Small intestine (tissue), 7 donors: ENCODE results near the gene FNDC5. TPM values are rescaled to one million over a fixed set of nuclear protein-coding genes. Genes with fewer than 3 reads are reported as not detected.

Source experiments
- DNase-seq, 2 donors: peaks; one replicate each; pipeline versions ENCODE4 v3.0.0 to v3.0.0-alpha.2; 2013
- FAIRE-seq: peaks from 2 replicates; lab custom pipeline; 2012; peaks lifted over from hg19 to GRCh38; lab: Jason Lieb, UNC
- H3K27ac ChIP-seq, 3 donors: one replicate each; pipeline ENCODE4 v1.5.1; 2013; ENCODE audit warnings: low read length in 2 of 3, mild to moderate bottlenecking in 2 of 3, control low read depth in 1 of 3, inconsistent platforms in 1 of 3, low read depth in 1 of 3, moderate library complexity in 1 of 3
- H3K27me3 ChIP-seq, 3 donors: one replicate each; pipeline ENCODE4 v1.6.1; 2013; ENCODE audit warnings: low read length in 3 of 3, inconsistent platforms in 1 of 3; ENCODE audit not compliant: control insufficient read depth in 3 of 3, insufficient read depth in 3 of 3
- H3K36me3 ChIP-seq, 3 donors: one replicate each; pipeline ENCODE4 v1.6.1; 2013; ENCODE audit warnings: low read length in 3 of 3, inconsistent platforms in 1 of 3, low read depth in 1 of 3, mild to moderate bottlenecking in 1 of 3, moderate library complexity in 1 of 3; ENCODE audit not compliant: control insufficient read depth in 3 of 3, insufficient read depth in 2 of 3
- H3K4me1 ChIP-seq, 3 donors: one replicate each; pipeline ENCODE4 v1.6.1; 2013; ENCODE audit warnings: low read length in 2 of 3, inconsistent platforms in 1 of 3, low read depth in 1 of 3, mild to moderate bottlenecking in 1 of 3, moderate library complexity in 1 of 3; ENCODE audit not compliant: control insufficient read depth in 3 of 3, insufficient read depth in 2 of 3
- H3K4me3 ChIP-seq, 3 donors: one replicate each; pipeline ENCODE4 v1.5.1; 2013; ENCODE audit warnings: low read length in 3 of 3, control low read depth in 1 of 3, inconsistent platforms in 1 of 3, low read depth in 1 of 3, mild to moderate bottlenecking in 1 of 3, moderate library complexity in 1 of 3
- H3K9me3 ChIP-seq, 2 donors: one replicate each; pipeline ENCODE4 v1.6.1; 2013; ENCODE audit warnings: low read depth in 1 of 2, low read length in 1 of 2; ENCODE audit not compliant: control insufficient read depth in 2 of 2, insufficient read depth in 1 of 2
- WGBS, 3 donors: extraction: QIAGEN DNeasy Blood & Tissue Kit; methylation state at CpG; one replicate each; pipeline ENCODE4 v1.1.7; 2013; 5-methylcytosine and 5-hydroxymethylcytosine counted together
- polyA plus RNA-seq, 4 donors: library from polyadenylated mRNA; stranded (reverse) in 3 of 4; unstranded in 1 of 4; fragments of 200-250 nt in 3 of 4; fragments of 120-200 nt in 1 of 4; gene quantifications; one replicate each; pipeline versions ENCODE4 v1.2.1 to v1.2.3, GENCODE V29; 2013
- donor health status: healthy with polysubstance abuse.
- donor health status: control.
- donor health status: control.
- donor health status: Bipolar disorder and iron deficiency.
- donor health status: healthy.

The FNDC5 gene
- polyA plus RNA-seq, 4 donors: 1.1 to 5.5 (median 1.2) TPM; not detected in 1

- Histone ChIP-seq H3K36me3 (peaks cover 0 to 20% (median 0%) of the 10 kb centered on the region in 3 donors), H3K4me1 (peaks cover 0 to 19% (median 2%) of the 10 kb centered on the region in 3 donors), H3K4me3 (peak overlapping the region; percentile 56 to 78 (median 73)), H3K27ac (peak overlapping the region in 2 of 3 donors; percentile 67 to 85), H3K9me3 (no peaks in the 10 kb centered on the region), H3K27me3 (peaks cover 0 to 7% (median 3%) of the 10 kb centered on the region in 3 donors)
- DNase-seq (peak in 1 of 2 donors; percentile 42), FAIRE-seq (no peak)
- 3 to 19% (median 14%) methylated on average over 20 to 22 of the region's 22 CpGs for WGBS, 3 donors
Observed at GRCh38 chr1:32900371-32900955, 29.8 kb upstream of the FNDC5 start.

DNA sequence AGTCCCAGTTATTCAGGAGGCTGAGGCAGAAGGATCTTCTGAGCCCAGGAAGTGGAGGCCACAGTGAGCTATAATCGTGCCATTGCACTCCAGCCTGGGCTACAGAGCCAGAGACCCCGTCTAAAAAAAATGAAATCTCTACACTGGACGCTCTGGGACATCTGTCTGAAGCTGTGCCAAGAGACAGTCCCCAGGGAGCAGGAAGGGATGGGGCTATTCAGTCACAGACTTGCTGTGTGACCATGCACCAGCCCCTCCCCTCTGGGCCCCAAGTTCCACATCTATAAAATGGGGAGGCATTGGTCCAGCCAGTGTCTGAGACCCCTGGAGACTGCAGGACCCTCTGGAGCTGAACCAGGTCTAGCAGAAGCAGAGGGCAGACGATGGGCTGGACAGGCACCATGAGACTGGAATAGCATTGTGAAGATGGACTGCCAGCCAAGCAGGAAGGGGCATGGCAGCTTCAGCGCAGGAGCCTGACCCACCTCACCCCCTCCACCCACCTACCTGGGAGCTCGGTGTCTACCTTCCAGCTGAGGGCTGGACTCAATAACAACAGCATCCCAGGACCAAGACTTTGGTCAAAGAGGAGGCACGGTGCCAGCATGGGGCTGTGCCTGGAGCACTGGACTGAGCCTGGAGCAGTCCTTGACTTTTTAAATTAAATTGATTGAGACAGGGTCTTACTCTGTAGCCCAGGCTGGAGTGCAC lies 29.0 kb upstream of the FNDC5 start:
- H3K27ac ChIP-seq: no peak overlapping the region

DNA sequence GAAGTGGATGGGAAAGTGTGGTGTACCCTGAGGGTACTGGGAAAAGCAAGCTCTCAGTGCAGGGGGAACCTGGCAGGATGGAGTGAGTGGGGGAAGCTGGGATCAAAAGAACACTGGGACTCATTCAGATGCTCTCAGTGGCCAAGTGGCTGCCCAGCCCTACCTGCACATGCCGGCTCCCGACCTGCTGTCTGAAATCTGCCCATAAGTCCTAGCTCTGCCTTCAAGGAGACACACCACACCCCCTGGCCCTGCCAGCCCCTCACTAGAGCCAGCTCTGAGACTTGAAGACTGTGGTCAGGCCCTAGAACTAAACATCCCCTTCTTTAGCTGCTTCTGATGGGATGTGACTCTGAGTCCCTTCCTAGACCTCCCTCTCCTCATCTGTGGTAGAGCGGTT lies 28.2 kb upstream of the FNDC5 start:
- Histone ChIP-seq H3K27ac (no peak overlapping the region), H3K4me3 (no peak overlapping the region), H3K36me3 (peaks cover 0 to 29% (median 0%) of the 10 kb centered on the region in 3 donors), H3K9me3 (no peaks in the 10 kb centered on the region), H3K27me3 (peaks cover 0 to 7% (median 3%) of the 10 kb centered on the region in 3 donors), H3K4me1 (peaks cover 0 to 9% (median under 1%) of the 10 kb centered on the region in 3 donors)
- WGBS, 3 donors: 81 to 92% (median 86%) methylated on average over 3 of the region's 3 CpGs
- no peak for DNase-seq
- FAIRE-seq: no peak

More for the DNA sequence above, 29.0 kb upstream of the FNDC5 start:
- Histone ChIP-seq H3K4me1 (peaks cover 0 to 16% (median 2%) of the 10 kb centered on the region in 3 donors), H3K36me3 (peaks cover 0 to 25% (median 0%) of the 10 kb centered on the region in 3 donors), H3K9me3 (no peaks in the 10 kb centered on the region), H3K4me3 (peak overlapping the region in 2 of 3 donors; percentile 73 to 78), H3K27me3 (peaks cover 0 to 7% (median 3%) of the 10 kb centered on the region in 3 donors)
- DNase-seq (peak in 1 of 2 donors; percentile 55), FAIRE-seq (no peak)
- 46 to 66% (median 58%) methylated on average over 7 of the region's 7 CpGs for WGBS, 3 donors

DNA sequence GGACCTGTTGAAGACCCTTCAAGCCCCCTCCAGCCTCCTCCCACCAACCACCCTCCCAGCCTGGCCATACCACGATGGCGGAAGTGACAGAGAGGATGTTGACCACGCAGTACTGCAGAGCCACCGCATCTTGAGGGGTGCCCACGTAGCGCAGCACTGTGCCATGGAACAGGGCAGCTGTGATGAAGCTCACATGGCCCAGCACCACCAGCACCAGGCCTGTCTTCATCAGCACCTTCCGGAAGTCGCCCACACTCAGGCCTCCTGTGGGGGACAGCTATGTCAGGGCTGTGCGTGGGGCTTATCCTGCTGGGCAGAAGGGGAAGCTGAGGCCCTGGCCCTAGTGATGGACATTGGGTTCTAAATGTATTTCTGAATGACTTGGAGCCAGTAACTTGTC lies 27.3 kb upstream of the FNDC5 start:
- FAIRE-seq (no peak), DNase-seq (no peak)
- Histone ChIP-seq H3K36me3 (peaks cover 0 to 29% (median 0%) of the 10 kb centered on the region in 3 donors), H3K4me1 (peaks cover 0 to 14% (median 0%) of the 10 kb centered on the region in 3 donors), H3K4me3 (no peak overlapping the region), H3K27me3 (peaks cover 0 to 11% (median 3%) of the 10 kb centered on the region in 3 donors), H3K27ac (no peak overlapping the region), H3K9me3 (no peaks in the 10 kb centered on the region)
- 91 to 92% (median 92%) methylated on average over 9 of the region's 9 CpGs for WGBS, 3 donors

- Histone ChIP-seq H3K9me3 (no peaks in the 10 kb centered on the region), H3K4me3 (no peak overlapping the region), H3K27me3 (peaks cover 0 to 15% (median 0%) of the 10 kb centered on the region in 3 donors), H3K27ac (no peak overlapping the region), H3K36me3 (peaks cover 0 to 29% (median 0%) of the 10 kb centered on the region in 3 donors), H3K4me1 (peaks cover 0 to 17% (median 0%) of the 10 kb centered on the region in 3 donors)
- 78 to 86% (median 81%) methylated on average over 11 of the region's 11 CpGs for WGBS, 3 donors
- FAIRE-seq (no peak), DNase-seq (no peak)
Observed at GRCh38 chr1:32897082-32898049, 26.7 kb upstream of the FNDC5 start.

DNA sequence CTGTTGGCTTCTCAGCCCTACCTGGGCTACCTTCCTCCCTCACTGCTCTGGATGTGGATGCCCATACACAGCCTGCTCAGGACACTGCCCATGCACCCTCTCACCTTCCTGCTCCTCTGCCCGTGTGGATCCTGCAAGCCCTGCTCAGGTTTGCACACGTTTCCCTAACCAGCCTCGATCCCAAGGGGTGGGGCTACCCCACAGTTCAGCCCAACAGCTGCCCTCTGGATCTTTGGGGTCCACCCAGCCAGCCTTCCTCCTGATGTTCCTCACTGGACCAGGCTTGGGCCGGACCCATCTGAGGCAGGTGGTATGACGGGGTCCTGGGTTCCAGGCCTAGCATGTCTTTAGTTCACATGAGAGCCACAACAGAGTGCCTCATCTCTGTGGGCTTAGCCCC lies 25.7 kb upstream of the FNDC5 start:
- Histone ChIP-seq H3K27me3 (peaks cover 0 to 24% (median 0%) of the 10 kb centered on the region in 3 donors), H3K27ac (no peak overlapping the region), H3K4me1 (peaks cover 0 to 18% (median 0%) of the 10 kb centered on the region in 3 donors), H3K9me3 (no peaks in the 10 kb centered on the region), H3K36me3 (peaks cover 0 to 29% (median 0%) of the 10 kb centered on the region in 3 donors), H3K4me3 (no peak overlapping the region)
- FAIRE-seq (no peak), DNase-seq (no peak)
- 59 to 68% (median 63%) methylated on average over 5 of the region's 5 CpGs for WGBS, 3 donors

GRCh38 chr1:32895325-32896215 lies 24.9 kb upstream of the FNDC5 start:
- WGBS, 3 donors: 87 to 89% (median 88%) methylated on average over 26 of the region's 26 CpGs
- peaks cover 0 to 14% (median 0%) of the 10 kb centered on the region in 3 donors for H3K4me1 ChIP-seq
- no peak for FAIRE-seq

More at GRCh38 chr1:32895325-32896215, 24.9 kb upstream of the FNDC5 start:
- H3K4me3 ChIP-seq: no peak overlapping the region
- H3K27ac ChIP-seq: no peak overlapping the region
- H3K36me3 ChIP-seq: peaks cover 0 to 29% (median 0%) of the 10 kb centered on the region in 3 donors
- H3K27me3 ChIP-seq: peaks cover 0 to 29% (median 0%) of the 10 kb centered on the region in 3 donors
- no peaks in the 10 kb centered on the region for H3K9me3 ChIP-seq
- no peak for DNase-seq
